RWPE2 (cell line): ENCODE results near the gene MARK4.

ENCODE experiments used
- ATAC-seq: fragments of 200-7000 bp; cut with Tn5 transposase; 3 replicates; pipeline ENCODE4 v1.9.1; 2021; ENCODE audit warnings: low read depth
- DNase-seq: peaks from one replicate; pipeline ENCODE4 v3.0.0-alpha.2; 2020; ENCODE audit warnings: low spot score
- H3K27ac ChIP-seq: fragments of 450-650 bp; 2 replicates; pipeline ENCODE4 v1.5.1; 2017; ENCODE audit warnings: mild to moderate bottlenecking; ENCODE audit not compliant: poor library complexity, severe bottlenecking
- H3K27me3 ChIP-seq: fragments of 250-450 bp; sonication (Bioruptor Pico); 2 replicates; pipeline ENCODE4 v1.5.1; 2021; ENCODE audit warnings: mild to moderate bottlenecking, moderate library complexity; ENCODE audit not compliant: insufficient read depth, poor library complexity, severe bottlenecking
- H3K36me3 ChIP-seq: fragments of 250-450 bp; sonication (Bioruptor Pico); 2 replicates; pipeline ENCODE4 v1.5.1; 2020; ENCODE audit warnings: low read depth, mild to moderate bottlenecking, moderate library complexity
- H3K4me1 ChIP-seq: fragments of 250-450 bp; sonication (Bioruptor Pico); 2 replicates; pipeline ENCODE4 v1.5.1; 2021; ENCODE audit warnings: mild to moderate bottlenecking, moderate library complexity; ENCODE audit not compliant: insufficient read depth, poor library complexity, severe bottlenecking
- H3K4me3 ChIP-seq: fragments of 250-450 bp; sonication (Bioruptor Pico); 2 replicates; pipeline ENCODE4 v1.5.1; 2021; ENCODE audit warnings: mild to moderate bottlenecking, moderate library complexity; ENCODE audit not compliant: severe bottlenecking
- H3K9me3 ChIP-seq: fragments of 250-450 bp; sonication (Bioruptor Pico); 2 replicates; pipeline ENCODE4 v1.5.1; 2021; ENCODE audit warnings: mild to moderate bottlenecking, moderate library complexity; ENCODE audit not compliant: severe bottlenecking
- TF ChIP-seq, protein P1 (sequence below): fragments of 450-650 bp; IDR thresholded peaks from one replicate; pipeline ENCODE4 v1.5.1; 2017; ENCODE audit warnings: mild to moderate bottlenecking, moderate library complexity; ENCODE audit not compliant: poor library complexity, severe bottlenecking

The MARK4 gene

DNA sequence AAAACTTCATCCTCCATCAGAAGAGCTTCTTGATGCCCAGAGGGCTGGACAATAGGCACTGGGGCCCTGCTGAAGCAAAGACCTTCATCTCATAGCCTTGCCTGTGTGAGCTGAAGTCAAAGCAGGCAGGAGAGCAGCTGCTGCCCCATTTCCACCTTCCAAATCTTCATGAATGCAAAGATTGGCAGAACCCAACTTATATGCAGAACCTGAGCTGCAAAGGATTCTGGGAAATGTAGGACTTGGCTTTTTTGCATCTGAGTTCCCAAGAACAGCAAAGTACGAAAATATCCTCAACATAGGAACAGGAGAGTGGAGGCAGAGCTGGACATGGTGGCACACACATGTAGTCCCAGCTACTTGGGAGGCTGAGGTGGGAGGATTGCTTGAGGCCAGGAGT is 40.8 kb downstream of the MARK4 start:
- no peak for ATAC-seq
- no peaks in the 10 kb centered on the region for H3K9me3 ChIP-seq
- no peak for DNase-seq
- TF ChIP-seq, protein P1, sequence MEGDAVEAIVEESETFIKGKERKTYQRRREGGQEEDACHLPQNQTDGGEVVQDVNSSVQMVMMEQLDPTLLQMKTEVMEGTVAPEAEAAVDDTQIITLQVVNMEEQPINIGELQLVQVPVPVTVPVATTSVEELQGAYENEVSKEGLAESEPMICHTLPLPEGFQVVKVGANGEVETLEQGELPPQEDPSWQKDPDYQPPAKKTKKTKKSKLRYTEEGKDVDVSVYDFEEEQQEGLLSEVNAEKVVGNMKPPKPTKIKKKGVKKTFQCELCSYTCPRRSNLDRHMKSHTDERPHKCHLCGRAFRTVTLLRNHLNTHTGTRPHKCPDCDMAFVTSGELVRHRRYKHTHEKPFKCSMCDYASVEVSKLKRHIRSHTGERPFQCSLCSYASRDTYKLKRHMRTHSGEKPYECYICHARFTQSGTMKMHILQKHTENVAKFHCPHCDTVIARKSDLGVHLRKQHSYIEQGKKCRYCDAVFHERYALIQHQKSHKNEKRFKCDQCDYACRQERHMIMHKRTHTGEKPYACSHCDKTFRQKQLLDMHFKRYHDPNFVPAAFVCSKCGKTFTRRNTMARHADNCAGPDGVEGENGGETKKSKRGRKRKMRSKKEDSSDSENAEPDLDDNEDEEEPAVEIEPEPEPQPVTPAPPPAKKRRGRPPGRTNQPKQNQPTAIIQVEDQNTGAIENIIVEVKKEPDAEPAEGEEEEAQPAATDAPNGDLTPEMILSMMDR = no peak
- H3K4me1 ChIP-seq = peaks cover 4% of the 10 kb centered on the region
- H3K36me3 ChIP-seq = peaks cover 7% of the 10 kb centered on the region; the same call in 1 of the 2 replicates
- H3K27ac ChIP-seq = no peak overlapping the region
- no peaks in the 10 kb centered on the region for H3K27me3 ChIP-seq
- H3K4me3 ChIP-seq = no peak overlapping the region

DNA sequence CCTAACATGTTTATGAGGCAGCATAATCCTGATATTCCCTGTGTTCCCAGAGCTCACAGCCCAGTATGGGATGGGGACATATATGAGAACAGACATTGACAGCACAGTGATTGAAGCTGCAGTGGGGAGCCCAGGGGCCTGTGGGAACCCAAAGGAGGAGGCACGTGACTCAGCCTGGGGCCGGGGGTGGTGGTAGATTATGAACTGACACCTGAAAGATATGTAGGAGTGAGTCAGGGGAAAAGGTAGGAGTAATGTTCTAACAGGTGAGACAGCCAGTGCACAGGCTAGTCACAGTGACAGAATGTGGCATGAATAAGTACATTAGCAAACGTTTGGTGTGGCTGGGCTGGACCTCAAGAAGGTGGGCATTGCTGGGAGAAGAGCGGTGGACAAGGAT is 42.6 kb downstream of the MARK4 start:
- H3K36me3 ChIP-seq = no peaks in the 10 kb centered on the region; the same call in 1 of the 2 replicates
- H3K27me3 ChIP-seq = no peaks in the 10 kb centered on the region
- ATAC-seq (peak; percentile 69), DNase-seq (no peak)
- no peak overlapping the region for H3K4me3 ChIP-seq
- H3K9me3 ChIP-seq = no peaks in the 10 kb centered on the region
- H3K4me1 ChIP-seq = peaks cover 4% of the 10 kb centered on the region
- H3K27ac ChIP-seq = no peak overlapping the region
- TF ChIP-seq, protein P1 = no peak

DNA sequence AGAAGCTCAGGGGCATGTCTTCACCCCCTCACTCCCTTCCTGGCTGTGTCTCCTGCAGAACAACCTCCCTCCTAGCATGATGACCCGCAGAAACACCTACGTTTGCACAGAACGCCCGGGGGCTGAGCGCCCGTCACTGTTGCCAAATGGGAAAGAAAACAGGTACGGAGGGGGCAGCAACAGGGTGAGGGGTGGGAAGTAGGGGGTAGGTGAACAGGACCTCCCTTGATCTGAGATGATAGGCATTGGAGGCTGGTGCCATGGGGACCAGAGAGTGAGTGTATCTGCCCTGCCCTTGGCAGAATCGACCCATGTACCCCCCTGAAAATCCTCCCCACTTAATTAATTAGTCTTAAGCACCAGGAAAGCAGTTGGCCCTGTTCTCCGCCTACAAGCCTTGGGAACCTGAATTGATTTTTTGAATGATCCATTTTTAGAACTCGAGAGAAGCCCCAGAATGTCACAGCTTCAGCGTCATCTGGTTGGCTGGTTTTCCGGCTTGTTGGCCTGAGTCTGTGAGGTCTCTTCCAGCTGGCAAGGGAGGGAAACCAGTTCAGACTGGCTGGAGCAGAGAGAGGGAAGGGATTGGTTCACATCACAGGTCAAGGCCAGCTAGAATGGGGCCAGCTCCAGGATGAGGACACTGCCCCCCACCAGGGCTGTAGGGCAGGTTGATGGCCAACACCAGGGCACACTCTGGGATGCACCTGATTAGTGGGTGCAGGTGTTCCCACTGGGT is 43.4 kb downstream of the MARK4 start:
- no peaks in the 10 kb centered on the region for H3K9me3 ChIP-seq
- no peak overlapping the region for H3K4me3 ChIP-seq
- H3K4me1 ChIP-seq = peaks cover 4% of the 10 kb centered on the region
- H3K27me3 ChIP-seq = no peaks in the 10 kb centered on the region
- ATAC-seq (no peak), DNase-seq (no peak)
- no peaks in the 10 kb centered on the region; the same call in 1 of the 2 replicates for H3K36me3 ChIP-seq
- TF ChIP-seq, protein P1 = no peak
- no peak overlapping the region for H3K27ac ChIP-seq

DNA sequence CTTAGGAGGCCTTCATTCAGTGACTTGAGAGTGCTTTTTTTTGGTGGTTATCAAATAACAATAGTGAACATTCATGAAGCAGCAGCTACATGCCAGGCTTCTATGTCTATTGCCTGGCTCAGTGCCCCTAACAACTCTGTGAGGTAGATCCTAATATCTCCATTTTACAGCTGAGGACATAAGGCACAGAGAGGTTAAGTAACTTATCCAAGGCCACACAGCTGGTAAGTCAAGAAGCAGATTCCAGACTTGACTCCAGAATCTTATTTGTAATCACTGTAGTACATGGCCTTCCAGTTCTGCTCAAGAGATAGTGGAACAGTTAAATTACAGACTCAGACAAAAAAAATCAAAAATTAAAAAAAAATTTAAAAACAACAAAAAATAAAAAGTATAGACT is 44.8 kb downstream of the MARK4 start:
- Histone ChIP-seq H3K36me3 (peaks cover 3% of the 10 kb centered on the region), H3K27ac (no peak overlapping the region), H3K4me3 (no peak overlapping the region), H3K9me3 (no peaks in the 10 kb centered on the region), H3K27me3 (no peaks in the 10 kb centered on the region), H3K4me1 (peaks cover 4% of the 10 kb centered on the region)
- DNase-seq (no peak), ATAC-seq (no peak)
- TF ChIP-seq, protein P1 = no peak

DNA sequence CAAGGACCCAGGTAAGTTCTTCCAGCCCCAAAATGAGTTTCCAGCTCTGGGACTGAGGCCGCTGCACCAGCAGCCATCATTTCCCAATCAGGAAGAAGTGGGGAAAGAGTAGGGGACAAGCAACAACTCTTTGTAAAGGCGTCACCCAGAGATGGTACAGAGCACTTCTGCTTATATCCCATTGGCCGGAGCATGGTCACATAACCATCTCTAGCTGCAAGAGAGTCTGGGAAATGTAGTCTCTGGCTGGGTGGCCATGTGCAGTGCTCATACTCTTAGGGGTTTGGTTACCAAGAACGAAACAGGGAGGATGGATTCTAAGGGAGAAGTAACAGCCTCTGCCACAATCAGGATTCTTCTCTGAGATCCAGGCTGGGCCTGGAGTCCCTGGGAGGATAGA is 45.3 kb downstream of the MARK4 start:
- Histone ChIP-seq H3K4me1 (peaks cover 4% of the 10 kb centered on the region), H3K9me3 (no peaks in the 10 kb centered on the region), H3K27me3 (no peaks in the 10 kb centered on the region), H3K4me3 (no peak overlapping the region), H3K27ac (no peak overlapping the region), H3K36me3 (peaks cover 3% of the 10 kb centered on the region)
- ATAC-seq (no peak), DNase-seq (no peak)
- TF ChIP-seq, protein P1 = no peak
